Endothelial cell (in vitro differentiated cells): ENCODE data around the gene FUT4. TPM values are rescaled to one million over a fixed set of nuclear protein-coding genes. Genes with fewer than 3 reads are reported as not detected.
A peak's percentile ranks its signal among the peaks of the same experiment; 100 is the strongest.
"Not testable (repeated sequence)": the region's sequence is repeated elsewhere in the genome, so short reads cannot be mapped to it uniquely, and the experiment has no call there.

Experiments used
- DNase-seq: peaks from one replicate; pipeline ENCODE4 v3.0.0; 2021; ENCODE audit warnings: low spot score
- H3K27ac Mint-ChIP-seq: one replicate; pipeline ENCODE4 v1.8.0; 2021; ENCODE audit warnings: mixed read lengths, inconsistent platforms; ENCODE audit not compliant: unreplicated experiment
- H3K27me3 Mint-ChIP-seq: one replicate; pipeline ENCODE4 v1.8.0; 2021; ENCODE audit warnings: mild to moderate bottlenecking, moderate library complexity, mixed read lengths, inconsistent platforms; ENCODE audit not compliant: unreplicated experiment
- H3K36me3 Mint-ChIP-seq: one replicate; pipeline ENCODE4 v1.8.0; 2021; ENCODE audit warnings: mild to moderate bottlenecking, low read depth, mixed read lengths, inconsistent platforms; ENCODE audit not compliant: unreplicated experiment
- H3K4me1 Mint-ChIP-seq: one replicate; pipeline ENCODE4 v1.8.0; 2021; ENCODE audit warnings: mild to moderate bottlenecking, mixed read lengths, inconsistent platforms; ENCODE audit not compliant: unreplicated experiment
- H3K4me3 Mint-ChIP-seq: one replicate; pipeline ENCODE4 v1.8.0; 2021; ENCODE audit warnings: mild to moderate bottlenecking, mixed read lengths, inconsistent platforms; ENCODE audit not compliant: unreplicated experiment
- H3K9me3 Mint-ChIP-seq: one replicate; pipeline ENCODE4 v1.8.0; 2021; ENCODE audit warnings: mixed read lengths, inconsistent platforms; ENCODE audit not compliant: unreplicated experiment
- total RNA-seq: library from RNA; stranded (reverse); fragmentation: NEBNext Ultra II Directional; extraction: Animal tissue kit (Norgen Biotek cat#: 25700); gene quantifications from one replicate; pipeline ENCODE4 v1.2.1, GENCODE V29; 2021; ENCODE audit not compliant: unreplicated experiment
- TF ChIP-seq, protein P1 (sequence below): fragments of 200-600 bp; sonication (generic); IDR thresholded peaks from one replicate; pipeline ENCODE4 v1.5.0; 2021; ENCODE audit warnings: antibody characterized with exemption; ENCODE audit not compliant: unreplicated experiment

The FUT4 gene
- total RNA-seq, 1 donor from 2014 or later: 6.3 TPM

DNA sequence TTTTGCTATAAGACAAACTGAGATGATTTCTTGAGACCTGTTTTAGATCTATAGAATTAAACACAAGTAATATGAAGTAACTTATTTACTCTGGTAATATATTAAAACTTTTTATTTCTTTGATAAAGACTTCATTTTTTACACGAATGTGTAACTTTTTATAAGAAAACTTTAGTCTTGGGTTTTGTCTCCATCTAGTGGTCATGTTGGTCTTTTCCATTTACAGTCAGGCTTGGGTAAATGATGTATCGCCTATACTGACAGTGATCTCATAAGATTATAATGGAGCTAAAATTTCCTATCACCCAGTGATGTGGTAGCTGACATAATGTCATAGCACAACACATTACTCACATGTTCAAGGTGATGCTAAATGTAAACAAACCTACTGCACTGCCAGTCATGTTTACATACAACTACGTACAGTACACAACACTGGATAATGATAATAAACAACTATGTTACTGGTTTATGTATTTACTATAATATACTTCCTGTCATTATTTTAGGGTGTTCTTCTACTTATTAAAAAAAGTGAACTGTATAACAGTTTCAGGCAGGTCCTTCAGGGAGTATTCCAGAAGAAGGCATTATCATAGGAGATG, 38.9 kb upstream of the FUT4 start:
- Mint-ChIP-seq H3K27ac (no peak overlapping the region), H3K36me3 (no peaks in the 10 kb centered on the region), H3K4me3 (no peak overlapping the region), H3K27me3 (peaks cover 2% of the 10 kb centered on the region), H3K4me1 (no peaks in the 10 kb centered on the region), H3K9me3 (no peaks in the 10 kb centered on the region)
- peak; percentile 8 for DNase-seq
- TF ChIP-seq, protein P1, sequence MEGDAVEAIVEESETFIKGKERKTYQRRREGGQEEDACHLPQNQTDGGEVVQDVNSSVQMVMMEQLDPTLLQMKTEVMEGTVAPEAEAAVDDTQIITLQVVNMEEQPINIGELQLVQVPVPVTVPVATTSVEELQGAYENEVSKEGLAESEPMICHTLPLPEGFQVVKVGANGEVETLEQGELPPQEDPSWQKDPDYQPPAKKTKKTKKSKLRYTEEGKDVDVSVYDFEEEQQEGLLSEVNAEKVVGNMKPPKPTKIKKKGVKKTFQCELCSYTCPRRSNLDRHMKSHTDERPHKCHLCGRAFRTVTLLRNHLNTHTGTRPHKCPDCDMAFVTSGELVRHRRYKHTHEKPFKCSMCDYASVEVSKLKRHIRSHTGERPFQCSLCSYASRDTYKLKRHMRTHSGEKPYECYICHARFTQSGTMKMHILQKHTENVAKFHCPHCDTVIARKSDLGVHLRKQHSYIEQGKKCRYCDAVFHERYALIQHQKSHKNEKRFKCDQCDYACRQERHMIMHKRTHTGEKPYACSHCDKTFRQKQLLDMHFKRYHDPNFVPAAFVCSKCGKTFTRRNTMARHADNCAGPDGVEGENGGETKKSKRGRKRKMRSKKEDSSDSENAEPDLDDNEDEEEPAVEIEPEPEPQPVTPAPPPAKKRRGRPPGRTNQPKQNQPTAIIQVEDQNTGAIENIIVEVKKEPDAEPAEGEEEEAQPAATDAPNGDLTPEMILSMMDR: peak; percentile 77

DNA sequence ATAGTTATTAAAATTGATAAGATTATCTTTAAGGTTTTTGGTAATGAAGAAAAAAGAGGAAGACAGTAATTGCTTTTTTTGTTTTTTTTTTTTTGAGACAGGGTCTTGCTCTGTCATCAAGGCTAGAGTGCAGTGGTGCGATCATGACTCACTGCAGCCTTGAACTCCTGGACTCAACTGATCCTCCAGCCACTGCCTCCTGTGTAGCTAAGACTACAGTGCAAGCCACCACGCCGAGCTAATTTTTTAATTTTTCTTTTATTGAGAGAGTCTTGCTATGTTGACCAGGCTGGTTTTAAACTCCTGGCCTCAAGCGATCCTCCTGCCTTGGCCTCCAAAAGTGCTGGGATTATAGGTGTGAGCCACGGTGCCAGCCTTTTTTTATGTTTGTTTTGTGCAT, 37.2 kb upstream of the FUT4 start:
- not testable (repeated sequence) for H3K4me1 Mint-ChIP-seq, H3K4me3 Mint-ChIP-seq, H3K27me3 Mint-ChIP-seq, H3K9me3 Mint-ChIP-seq, DNase-seq, H3K27ac Mint-ChIP-seq, H3K36me3 Mint-ChIP-seq

DNA sequence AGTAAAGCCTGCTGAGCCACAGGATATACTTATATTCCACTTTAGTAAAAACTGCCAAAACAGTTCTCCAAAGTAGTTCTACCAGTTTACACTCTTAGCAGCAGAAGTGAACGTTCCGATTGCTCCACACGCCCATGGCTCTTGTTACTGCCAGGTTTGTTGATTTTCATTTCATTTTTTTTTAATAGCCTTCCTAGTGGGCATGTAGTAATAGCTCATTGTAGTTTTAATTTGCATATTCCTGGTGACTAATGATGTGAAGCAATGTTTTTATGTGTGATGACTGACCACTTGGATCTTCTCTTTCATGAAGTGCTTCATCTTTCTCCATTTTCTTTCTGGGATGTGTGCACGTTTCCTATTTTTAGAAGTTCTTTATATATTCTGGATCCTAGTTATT, 36.2 kb upstream of the FUT4 start:
- H3K4me3 Mint-ChIP-seq: no peak overlapping the region
- peaks cover 2% of the 10 kb centered on the region for H3K27me3 Mint-ChIP-seq
- no peak overlapping the region for H3K27ac Mint-ChIP-seq
- H3K4me1 Mint-ChIP-seq: no peaks in the 10 kb centered on the region
- TF ChIP-seq, protein P1: no peak
- DNase-seq: no peak
- no peaks in the 10 kb centered on the region for H3K9me3 Mint-ChIP-seq
- no peaks in the 10 kb centered on the region for H3K36me3 Mint-ChIP-seq

DNA sequence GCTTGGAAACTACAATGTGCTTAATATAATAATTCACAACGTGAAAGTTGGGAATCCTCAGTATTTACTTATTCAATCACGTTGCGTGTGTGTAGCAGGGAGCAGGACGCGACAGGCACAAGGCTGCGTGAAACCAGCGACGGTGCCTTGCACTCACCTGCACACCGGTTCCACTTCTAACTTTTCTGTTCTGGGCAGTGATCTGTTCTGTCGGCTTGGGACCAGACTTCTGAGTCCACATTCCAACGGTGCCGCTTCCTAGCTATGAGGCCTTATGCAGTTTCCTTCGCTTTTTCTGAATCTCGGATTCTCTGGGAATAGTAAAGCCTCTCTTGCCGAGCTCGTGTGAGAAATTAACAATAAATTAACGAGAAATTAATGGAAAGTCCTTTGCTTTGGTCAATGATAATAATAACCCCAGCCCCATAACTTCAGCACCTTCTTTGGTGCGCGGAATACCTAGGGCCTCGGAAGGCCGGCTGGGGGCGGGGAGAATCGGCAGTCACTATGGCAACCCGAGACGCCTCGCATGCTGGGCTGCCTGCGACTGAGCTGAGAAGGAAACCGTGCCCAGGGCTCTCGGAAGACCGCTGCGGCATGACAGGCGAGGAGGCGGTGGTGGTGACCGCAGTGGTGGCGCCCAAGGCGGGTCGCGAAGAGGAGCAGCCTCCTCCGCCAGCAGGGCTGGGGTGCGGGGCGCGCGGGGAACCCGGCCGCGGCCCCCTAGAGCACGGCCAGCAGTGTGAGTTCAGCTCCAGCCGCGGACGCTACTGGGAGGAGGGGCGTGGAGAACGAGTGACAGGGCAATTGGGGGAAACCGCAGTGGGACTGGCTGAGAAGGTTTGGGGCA, 31.6 kb upstream of the FUT4 start, which contains the start of gene C11orf97:
TSS of gene C11orf97 (plus strand) at position 530 of the 850 bp plus-strand sequence. CDS start at position 598, 68 bp downstream.
- TF ChIP-seq, protein P1: no peak
- Mint-ChIP-seq H3K36me3 (no peaks in the 10 kb centered on the region), H3K27ac (no peak within 1 kb of the TSS), H3K4me3 (peak within 1 kb of the TSS; percentile 87), H3K9me3 (no peaks in the 10 kb centered on the region), H3K27me3 (peaks cover 6% of the 10 kb centered on the region), H3K4me1 (peaks cover 2% of the 10 kb centered on the region)
- DNase-seq: peak; percentile 73

DNA sequence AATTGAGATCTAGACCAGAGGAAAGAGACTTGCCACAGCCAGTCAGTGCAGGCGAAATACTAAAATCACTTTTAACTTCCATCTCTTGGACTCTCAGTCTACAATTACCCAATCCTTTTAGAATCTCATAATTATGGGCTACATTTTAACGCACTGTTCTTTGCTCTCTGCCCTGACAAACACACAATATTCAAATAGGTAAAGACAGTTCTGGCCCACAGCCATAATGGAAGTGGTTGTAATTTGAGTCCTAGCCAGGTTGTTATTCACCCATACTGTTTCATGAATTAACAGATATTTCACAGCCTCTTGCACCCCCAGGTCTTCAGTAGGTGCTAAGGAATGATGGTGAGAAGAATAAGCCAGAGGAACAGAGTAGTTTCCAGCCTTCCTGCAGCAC, 30.6 kb upstream of the FUT4 start:
- no peak overlapping the region for H3K27ac Mint-ChIP-seq
- TF ChIP-seq, protein P1: no peak
- H3K4me1 Mint-ChIP-seq: peaks cover 2% of the 10 kb centered on the region
- H3K36me3 Mint-ChIP-seq: no peaks in the 10 kb centered on the region
- H3K9me3 Mint-ChIP-seq: no peaks in the 10 kb centered on the region
- peaks cover 6% of the 10 kb centered on the region for H3K27me3 Mint-ChIP-seq
- no peak for DNase-seq
- no peak overlapping the region for H3K4me3 Mint-ChIP-seq
